Stimulated activated effector memory CD8-positive, alpha-beta T cell treated with anti-CD3 and anti-CD28 coated beads, Interleukin-12 subunit alpha, Interleukin-12 subunit beta, amount 100 ng/mL, for 72 hours (primary cell): ENCODE results near the gene POLN.

Source experiments
- ATAC-seq: fragments of 150-1000 bp; cut with Tn5 transposase; 2 replicates; pipeline ENCODE4 v1.10.0; 2021
- DNase-seq, 2 donors: peaks; one replicate each; pipeline ENCODE4 v3.0.0; 2021 to 2022; ENCODE audit warnings: low spot score in 2 of 2
- H3K27ac Mint-ChIP-seq: one replicate; pipeline ENCODE4 v1.8.0; 2022; ENCODE audit warnings: mild to moderate bottlenecking, mixed read lengths
- H3K36me3 Mint-ChIP-seq: one replicate; pipeline ENCODE4 v1.8.0; 2022; ENCODE audit warnings: mild to moderate bottlenecking, mixed read lengths
- H3K4me1 Mint-ChIP-seq: one replicate; pipeline ENCODE4 v1.8.0; 2022; ENCODE audit warnings: mixed read lengths
- H3K4me3 Mint-ChIP-seq: one replicate; pipeline ENCODE4 v1.8.0; 2022; ENCODE audit warnings: mild to moderate bottlenecking, mixed read lengths
- H3K9me3 Mint-ChIP-seq: one replicate; pipeline ENCODE4 v1.8.0; 2022; ENCODE audit warnings: mixed read lengths

POLN gene

DNA sequence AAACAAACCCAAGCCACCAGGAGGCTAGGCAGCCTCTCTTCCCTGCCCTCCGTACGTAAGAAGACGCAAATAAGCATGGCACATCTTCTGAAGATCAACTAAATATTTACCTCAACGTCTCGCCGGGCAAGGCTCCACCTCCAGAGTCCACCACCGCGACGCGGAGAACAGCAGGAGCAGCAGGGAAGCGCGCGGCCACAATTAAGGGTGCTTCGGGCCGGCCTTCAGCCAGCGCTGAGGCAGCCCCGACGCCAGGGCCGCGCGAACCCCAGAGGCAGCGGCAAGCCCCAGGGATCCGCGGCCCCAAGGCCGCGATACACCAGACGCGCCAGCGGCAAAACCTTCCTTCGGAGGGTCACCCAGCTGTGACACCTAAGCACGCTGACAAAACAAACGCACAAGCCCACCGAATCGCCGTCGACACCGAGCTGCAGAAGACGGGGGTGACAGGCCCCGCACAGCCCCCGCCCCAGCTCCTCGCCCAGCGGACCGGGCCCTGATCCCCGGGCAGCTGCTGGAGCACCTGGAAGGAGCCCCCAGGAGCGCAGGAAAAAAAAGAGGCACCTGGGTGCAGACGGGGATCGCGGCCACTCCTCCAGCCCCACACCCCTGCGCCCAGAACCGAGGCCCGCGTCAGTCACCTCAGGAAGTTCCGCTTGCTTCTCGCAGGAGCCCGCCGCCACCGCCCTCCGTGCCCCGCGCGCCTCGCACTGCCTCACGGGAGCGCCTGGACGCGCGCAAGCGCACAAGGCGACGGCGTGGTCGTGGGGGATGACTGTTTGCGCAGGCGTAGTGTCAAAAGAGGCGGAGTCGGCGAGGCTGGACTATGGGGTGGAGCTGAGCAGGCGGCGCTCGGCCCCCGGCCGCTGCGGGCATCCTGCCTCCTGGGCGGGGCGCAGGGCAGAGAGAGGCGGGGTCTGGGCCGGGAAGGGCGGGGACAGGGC, at the start of gene POLN, which contains the start of gene HAUS3:
TSS of gene POLN (minus strand) at position 712 of the 944 bp plus-strand sequence. CDS start 12,890 bp downstream, outside the sequence.
TSS of gene HAUS3 (minus strand) at position 712 of the 944 bp plus-strand sequence. CDS start 1,175 bp downstream, outside the sequence.
- no peaks in the 10 kb centered on the region for H3K9me3 Mint-ChIP-seq
- ATAC-seq (peak; percentile 91), DNase-seq (peak; percentile 99 to 100)
- peaks cover 64% of the 10 kb centered on the region for H3K4me1 Mint-ChIP-seq
- peak within 1 kb of the TSS; percentile 90 for H3K27ac Mint-ChIP-seq
- peaks cover 52% of the 10 kb centered on the region for H3K36me3 Mint-ChIP-seq
- peak within 1 kb of the TSS; percentile 88 for H3K4me3 Mint-ChIP-seq

DNA sequence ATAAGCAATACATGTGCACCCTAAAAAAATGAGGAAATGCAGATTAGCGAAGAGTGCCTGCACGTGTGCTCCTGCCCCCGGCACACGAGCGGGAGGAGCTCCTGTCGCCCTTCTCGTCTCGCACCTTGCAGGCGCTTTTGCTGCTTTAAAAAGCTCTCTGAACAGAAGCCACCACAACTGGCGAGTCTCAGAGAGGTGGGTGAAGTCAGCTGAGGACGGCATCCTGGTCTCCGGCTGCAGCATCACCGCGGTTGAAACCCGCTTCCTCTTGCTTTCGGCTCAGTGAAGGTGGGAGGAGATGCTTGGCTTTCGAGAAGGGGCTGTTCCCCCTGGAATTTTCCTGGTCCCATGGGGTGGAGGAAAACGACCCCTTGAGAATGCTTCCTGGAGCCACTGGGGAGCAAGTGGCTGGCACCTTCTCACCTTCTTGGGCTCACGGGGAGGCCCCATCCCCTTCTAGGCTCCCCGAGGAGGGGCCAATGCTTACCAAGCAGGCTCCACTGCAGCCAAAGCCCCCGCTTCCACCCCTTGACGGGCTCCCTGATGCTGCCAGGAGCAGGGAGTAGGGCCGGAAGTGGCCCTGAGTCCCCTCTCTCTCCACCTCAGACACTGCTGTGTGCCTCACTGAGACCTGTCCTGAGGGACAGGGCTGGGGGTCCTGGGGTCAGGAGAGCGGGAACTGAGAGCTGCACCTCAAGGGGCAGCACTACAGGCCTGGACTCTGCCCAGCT, 49.2 kb upstream of the POLN start:
- ATAC-seq (peak; percentile 88), DNase-seq (peak; percentile 28 to 73)
- peaks cover 6% of the 10 kb centered on the region for H3K36me3 Mint-ChIP-seq
- no peaks in the 10 kb centered on the region for H3K9me3 Mint-ChIP-seq
- peak overlapping the region; percentile 61 for H3K4me3 Mint-ChIP-seq
- peaks cover 29% of the 10 kb centered on the region for H3K4me1 Mint-ChIP-seq
- H3K27ac Mint-ChIP-seq, result peak overlapping the region; percentile 87

DNA sequence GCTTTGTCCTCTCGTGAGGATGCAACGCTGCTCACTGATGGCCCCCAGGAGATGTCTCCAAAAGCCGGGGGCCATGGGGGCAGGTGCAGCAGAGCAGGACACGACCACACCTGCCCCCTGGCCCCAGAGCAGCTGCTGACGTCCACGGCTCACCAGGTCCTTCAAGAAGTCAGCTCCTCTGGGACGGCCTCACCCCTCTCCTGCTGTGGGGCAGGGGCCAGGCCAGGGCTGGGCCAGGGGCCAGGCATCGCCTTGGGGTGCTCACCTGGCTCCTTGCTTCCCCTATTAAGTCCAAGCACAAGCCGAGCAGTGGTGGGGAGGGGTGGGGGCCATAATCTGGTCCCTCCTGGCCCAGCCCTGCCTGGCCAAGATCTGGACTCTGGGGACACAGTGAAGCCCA, 48.6 kb upstream of the POLN start:
- H3K4me1 Mint-ChIP-seq, result peaks cover 24% of the 10 kb centered on the region
- no peak for ATAC-seq
- H3K4me3 Mint-ChIP-seq, result peak overlapping the region; percentile 61

DNA sequence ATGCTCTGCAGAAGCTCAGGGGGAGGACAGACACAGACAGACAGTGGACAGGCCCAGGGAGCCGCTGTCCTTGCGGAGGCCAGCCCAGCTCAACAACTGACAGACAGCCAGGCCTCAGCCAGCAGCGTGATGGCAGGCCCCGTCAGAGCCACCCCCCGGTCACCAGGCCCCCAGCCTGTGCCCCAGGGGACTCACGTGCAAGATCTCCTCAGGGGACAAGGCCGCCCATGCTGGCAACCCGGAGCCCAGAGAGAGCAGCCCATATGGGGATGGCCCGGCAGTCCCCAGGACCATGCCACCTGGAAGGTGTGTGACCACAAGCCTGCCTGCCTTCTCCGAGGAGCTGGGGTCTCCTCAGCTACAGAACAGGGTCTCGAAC, 48.0 kb upstream of the POLN start:
- no peak overlapping the region for H3K4me3 Mint-ChIP-seq
- no peaks in the 10 kb centered on the region for H3K9me3 Mint-ChIP-seq
- DNase-seq (no peak), ATAC-seq (no peak)
- H3K27ac Mint-ChIP-seq, result peak overlapping the region; percentile 58
- H3K36me3 Mint-ChIP-seq, result peaks cover 6% of the 10 kb centered on the region
- H3K4me1 Mint-ChIP-seq, result peaks cover 21% of the 10 kb centered on the region

More for the DNA sequence above, 48.6 kb upstream of the POLN start:
- peak overlapping the region; percentile 87 for H3K27ac Mint-ChIP-seq
- H3K9me3 Mint-ChIP-seq, result no peaks in the 10 kb centered on the region
- DNase-seq, result no peak
- peaks cover 6% of the 10 kb centered on the region for H3K36me3 Mint-ChIP-seq

DNA sequence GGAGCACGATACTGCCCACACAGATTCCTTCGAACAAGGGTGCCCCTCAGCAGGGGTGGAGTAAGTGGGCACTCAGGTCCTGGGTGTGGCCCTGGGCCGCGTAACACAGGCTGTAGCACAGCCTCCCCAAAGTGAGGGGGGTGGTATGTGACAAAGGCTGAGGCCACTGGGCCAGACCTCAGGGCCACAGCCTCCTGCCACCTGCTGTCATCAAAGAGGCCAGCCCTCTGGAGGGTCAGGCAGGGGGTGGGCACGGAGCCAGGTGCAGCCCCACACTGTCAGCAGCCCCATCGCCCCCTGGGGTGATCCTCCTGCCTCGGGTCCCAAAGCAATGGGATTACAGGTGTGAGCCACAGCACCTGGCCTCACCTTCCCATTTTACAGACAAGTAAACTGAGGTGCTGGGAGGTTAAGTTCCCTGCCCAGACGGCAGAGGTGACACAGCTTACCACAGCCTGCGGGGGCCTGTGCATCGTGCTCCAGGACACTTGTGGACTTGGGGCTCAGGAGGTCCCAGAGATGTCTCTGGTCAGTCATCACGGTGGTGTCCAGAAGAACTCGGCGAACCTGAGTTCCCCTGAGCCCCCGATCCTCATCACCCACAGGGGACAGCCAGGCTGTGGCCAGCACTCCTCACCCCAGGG, 47.5 kb upstream of the POLN start:
- Mint-ChIP-seq H3K27ac (peak overlapping the region; percentile 58), H3K4me3 (no peak overlapping the region), H3K36me3 (peaks cover 6% of the 10 kb centered on the region), H3K4me1 (peaks cover 21% of the 10 kb centered on the region), H3K9me3 (no peaks in the 10 kb centered on the region)
- no peak for ATAC-seq
- no peak for DNase-seq

- Mint-ChIP-seq H3K4me1 (peaks cover 32% of the 10 kb centered on the region), H3K4me3 (no peak overlapping the region), H3K27ac (no peak overlapping the region), H3K9me3 (no peaks in the 10 kb centered on the region), H3K36me3 (peaks cover 6% of the 10 kb centered on the region)
- ATAC-seq, result no peak
- no peak for DNase-seq
Observed at GRCh38 chr4:2288051-2288541, 46.2 kb upstream of the POLN start.

DNA sequence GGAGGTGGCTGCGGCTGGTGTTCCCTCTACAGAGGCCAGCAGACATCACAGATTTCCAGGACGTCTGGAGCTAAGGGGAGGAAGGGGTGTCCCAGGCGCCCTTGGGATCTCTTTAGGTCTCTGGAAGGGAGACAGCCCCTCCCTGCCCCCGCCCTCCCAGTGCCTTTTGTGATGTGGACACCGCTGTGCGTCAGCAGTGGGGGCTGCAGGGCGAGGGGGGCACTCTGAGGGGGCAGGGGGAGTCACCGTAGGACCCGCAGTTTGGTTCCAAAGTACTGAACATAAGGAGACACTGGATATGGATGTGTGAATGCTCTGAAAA, 45.6 kb upstream of the POLN start:
- Mint-ChIP-seq H3K9me3 (no peaks in the 10 kb centered on the region), H3K27ac (no peak overlapping the region), H3K36me3 (peaks cover 12% of the 10 kb centered on the region), H3K4me1 (peaks cover 38% of the 10 kb centered on the region), H3K4me3 (no peak overlapping the region)
- no peak for ATAC-seq
- DNase-seq, result no peak

DNA sequence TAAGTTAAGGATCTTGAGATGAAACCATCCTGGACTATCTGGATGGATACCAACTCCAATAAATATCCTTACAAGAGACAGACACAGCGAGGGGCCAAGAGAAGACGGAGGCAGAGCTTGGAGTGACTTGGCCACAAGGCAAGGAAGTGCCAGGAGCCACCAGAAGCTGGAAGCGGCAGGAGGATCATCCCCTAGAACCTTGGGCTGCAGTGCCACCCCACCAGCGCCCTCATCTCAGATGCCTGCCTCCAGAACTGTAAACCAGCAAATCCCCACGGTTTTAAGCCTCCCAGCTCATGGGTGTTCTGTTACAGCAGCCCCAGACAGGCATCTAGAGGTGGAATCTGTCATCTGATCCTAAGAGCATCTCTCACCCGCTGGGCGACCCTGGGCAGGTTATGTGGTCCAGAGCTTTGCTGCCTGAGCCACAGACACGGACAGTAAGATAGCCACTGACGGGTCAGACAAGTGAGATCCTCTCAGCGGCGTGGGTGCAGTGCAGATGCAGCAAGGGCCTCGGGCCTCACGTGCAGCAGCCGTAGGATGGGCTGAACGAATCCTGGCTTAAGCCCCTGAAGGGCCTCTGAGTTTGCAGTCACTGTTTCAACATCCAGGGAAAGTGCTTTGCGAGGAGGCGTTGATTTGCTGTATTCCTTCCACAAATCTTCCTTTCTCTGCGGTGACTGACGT, 45.1 kb upstream of the POLN start:
- Mint-ChIP-seq H3K9me3 (no peaks in the 10 kb centered on the region), H3K4me3 (no peak overlapping the region), H3K36me3 (peaks cover 13% of the 10 kb centered on the region), H3K4me1 (peaks cover 43% of the 10 kb centered on the region), H3K27ac (no peak overlapping the region)
- ATAC-seq (no peak), DNase-seq (no peak)

DNA sequence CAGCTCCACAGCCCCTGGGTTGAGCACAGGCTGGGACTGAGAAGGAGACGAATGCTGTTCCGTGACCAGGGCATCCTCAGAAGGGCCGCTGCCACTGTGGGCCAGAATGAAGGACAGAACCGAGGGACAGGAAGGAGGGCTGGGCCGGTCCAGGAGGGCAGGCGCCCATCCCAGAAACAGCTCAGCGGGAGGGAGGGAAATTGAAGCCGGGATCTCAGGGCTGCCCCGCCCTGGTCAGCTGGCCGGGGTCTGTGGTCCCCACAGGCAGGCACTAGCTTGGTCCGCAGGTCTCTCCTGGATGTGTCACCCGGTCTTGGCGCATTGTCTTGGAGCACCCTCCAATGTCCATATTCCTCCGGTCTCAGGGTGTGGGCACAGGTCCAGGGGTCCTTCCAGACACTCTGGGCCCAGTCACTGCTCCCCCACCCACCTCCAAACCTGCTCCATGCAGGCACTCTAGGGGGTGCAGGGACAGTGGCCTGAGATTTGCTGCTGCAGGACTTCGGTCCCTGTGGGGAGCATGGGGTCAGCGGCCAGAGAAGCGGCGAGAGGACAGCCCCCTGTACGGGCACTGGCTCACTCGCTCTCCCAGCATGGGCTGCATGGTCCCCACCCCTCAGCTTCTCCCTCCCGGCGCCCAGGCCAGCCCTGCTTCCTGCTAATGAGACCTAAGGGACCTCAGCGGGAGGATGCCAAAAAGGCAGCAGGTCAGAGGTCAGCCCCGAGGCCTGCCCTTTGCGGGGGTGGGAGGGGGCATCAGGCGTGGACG, 43.9 kb upstream of the POLN start:
- Mint-ChIP-seq H3K36me3 (peaks cover 16% of the 10 kb centered on the region), H3K4me1 (peaks cover 46% of the 10 kb centered on the region), H3K9me3 (no peaks in the 10 kb centered on the region), H3K4me3 (no peak overlapping the region), H3K27ac (no peak overlapping the region)
- no peak for ATAC-seq
- no peak for DNase-seq

GRCh38 chr4:2284934-2285612, 43.2 kb upstream of the POLN start:
- DNase-seq (no peak), ATAC-seq (no peak)
- Mint-ChIP-seq H3K4me1 (peaks cover 43% of the 10 kb centered on the region), H3K4me3 (no peak overlapping the region), H3K36me3 (peaks cover 13% of the 10 kb centered on the region), H3K27ac (no peak overlapping the region), H3K9me3 (no peaks in the 10 kb centered on the region)

GRCh38 chr4:2284161-2284933, 42.4 kb upstream of the POLN start:
- ATAC-seq, result no peak
- Mint-ChIP-seq H3K4me1 (peaks cover 42% of the 10 kb centered on the region), H3K4me3 (no peak overlapping the region), H3K27ac (no peak overlapping the region), H3K36me3 (peaks cover 13% of the 10 kb centered on the region), H3K9me3 (no peaks in the 10 kb centered on the region)
- no peak for DNase-seq

- H3K27ac Mint-ChIP-seq, result peak overlapping the region; percentile 91
- no peak for DNase-seq
Observed at GRCh38 chr4:2283199-2283711, 41.3 kb upstream of the POLN start.

More at GRCh38 chr4:2283199-2283711, 41.3 kb upstream of the POLN start:
- no peak for ATAC-seq
- Mint-ChIP-seq H3K4me1 (peaks cover 42% of the 10 kb centered on the region), H3K36me3 (peaks cover 13% of the 10 kb centered on the region), H3K9me3 (no peaks in the 10 kb centered on the region), H3K4me3 (no peak overlapping the region)
